OCI-LY7 (cell line): ENCODE data around the gene TRIO.

Experiments
- EZH2phosphoT487 ChIP-seq: fragments of 200-600 bp; sonication (generic); IDR thresholded peaks from 2 replicates; pipeline ENCODE4 v1.6.1; 2018; ENCODE audit warnings: low read depth, borderline replicate concordance, mild to moderate bottlenecking, mixed run types, antibody characterized with exemption, low read length, moderate library complexity, mixed read lengths
- TF ChIP-seq, protein P1 (sequence below): fragments of 200-600 bp; sonication (generic); conservative IDR thresholded peaks from 2 replicates; pipeline ENCODE4 v1.5.1; 2014; ENCODE audit warnings: mild to moderate bottlenecking, antibody characterized with exemption, low read length, moderate library complexity, mixed read lengths

DNA sequence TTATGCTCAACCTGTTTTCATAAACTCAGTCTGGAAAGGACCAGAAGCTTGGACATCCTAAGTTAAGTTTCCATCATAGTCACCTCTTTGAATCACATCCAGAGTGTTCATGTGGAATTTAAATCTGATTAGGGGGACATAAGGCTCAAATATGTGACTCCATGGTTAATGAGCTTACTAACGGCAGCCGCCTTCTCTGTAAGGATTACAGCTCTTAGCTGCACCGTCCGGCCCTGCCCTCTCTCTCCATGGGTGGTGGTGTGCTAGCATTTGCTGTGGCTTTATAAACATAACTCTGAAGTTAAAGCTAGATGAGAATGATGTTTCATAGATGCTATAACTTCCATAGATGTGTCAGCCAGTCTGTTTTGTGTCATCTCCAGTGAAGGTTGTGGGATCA lies 156.5 kb downstream of the TRIO start:
- TF ChIP-seq EZH2phosphoT487: no peak
- TF ChIP-seq, protein P1, sequence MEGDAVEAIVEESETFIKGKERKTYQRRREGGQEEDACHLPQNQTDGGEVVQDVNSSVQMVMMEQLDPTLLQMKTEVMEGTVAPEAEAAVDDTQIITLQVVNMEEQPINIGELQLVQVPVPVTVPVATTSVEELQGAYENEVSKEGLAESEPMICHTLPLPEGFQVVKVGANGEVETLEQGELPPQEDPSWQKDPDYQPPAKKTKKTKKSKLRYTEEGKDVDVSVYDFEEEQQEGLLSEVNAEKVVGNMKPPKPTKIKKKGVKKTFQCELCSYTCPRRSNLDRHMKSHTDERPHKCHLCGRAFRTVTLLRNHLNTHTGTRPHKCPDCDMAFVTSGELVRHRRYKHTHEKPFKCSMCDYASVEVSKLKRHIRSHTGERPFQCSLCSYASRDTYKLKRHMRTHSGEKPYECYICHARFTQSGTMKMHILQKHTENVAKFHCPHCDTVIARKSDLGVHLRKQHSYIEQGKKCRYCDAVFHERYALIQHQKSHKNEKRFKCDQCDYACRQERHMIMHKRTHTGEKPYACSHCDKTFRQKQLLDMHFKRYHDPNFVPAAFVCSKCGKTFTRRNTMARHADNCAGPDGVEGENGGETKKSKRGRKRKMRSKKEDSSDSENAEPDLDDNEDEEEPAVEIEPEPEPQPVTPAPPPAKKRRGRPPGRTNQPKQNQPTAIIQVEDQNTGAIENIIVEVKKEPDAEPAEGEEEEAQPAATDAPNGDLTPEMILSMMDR: no peak
